G401.6 (cell line): Measurements from ENCODE around the gene SLC26A9.

ENCODE experiments used
- FAIRE-seq: peaks from 2 replicates; lab custom pipeline; 2012; peaks lifted over from hg19 to GRCh38; lab: Jason Lieb, UNC

The SLC26A9 gene

DNA sequence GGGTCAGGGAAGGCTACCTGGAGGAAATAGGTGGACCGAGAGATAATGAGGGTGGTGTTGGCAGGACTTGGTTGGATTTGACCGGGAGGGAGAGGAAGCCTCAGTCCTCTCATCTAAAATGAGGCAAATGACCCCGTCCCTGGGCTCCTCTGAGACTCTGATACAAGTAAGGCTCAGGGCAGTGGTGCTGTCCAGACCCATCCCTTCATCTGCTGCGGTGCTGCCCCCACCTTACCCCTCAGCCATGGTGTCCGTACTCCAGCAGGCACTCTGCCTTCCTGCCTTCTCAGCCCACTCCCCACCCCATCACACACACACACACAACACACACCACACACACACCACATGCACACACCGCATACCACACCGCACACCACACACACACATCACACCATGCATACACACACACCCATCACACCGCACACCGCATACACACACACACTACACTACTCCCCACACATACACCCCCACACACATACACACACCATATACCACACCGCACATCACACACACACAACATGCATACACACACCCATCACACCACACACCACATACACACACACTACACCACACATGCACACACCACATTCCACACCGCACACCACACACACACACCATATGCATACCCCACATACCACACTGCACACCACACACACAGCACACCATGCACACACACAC lies 29.4 kb upstream of the SLC26A9 start:
- no peak for FAIRE-seq

- FAIRE-seq, result no peak
These were observed 28.8 kb upstream of the SLC26A9 start for GRCh38 chr1:205972081-205972480.

DNA sequence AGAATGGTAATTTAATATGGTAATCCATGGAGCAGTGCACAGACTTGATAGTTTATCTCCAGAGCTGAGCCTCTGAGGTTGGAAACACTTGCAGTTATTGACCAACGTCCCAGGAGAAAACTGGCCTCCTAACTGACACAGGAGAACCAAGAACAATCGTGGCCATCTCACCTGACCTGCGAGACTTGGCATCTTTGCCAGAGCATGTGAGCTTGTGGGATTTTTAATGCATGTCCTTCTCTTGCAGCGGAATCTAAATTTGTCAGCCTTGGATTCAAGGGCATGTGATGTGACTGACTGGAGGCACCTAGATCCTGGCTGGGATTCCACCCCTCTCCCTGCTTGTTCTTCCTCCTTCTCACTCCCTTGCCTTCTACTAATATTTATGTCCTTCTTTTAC lies 27.8 kb upstream of the SLC26A9 start:
- no peak for FAIRE-seq

DNA sequence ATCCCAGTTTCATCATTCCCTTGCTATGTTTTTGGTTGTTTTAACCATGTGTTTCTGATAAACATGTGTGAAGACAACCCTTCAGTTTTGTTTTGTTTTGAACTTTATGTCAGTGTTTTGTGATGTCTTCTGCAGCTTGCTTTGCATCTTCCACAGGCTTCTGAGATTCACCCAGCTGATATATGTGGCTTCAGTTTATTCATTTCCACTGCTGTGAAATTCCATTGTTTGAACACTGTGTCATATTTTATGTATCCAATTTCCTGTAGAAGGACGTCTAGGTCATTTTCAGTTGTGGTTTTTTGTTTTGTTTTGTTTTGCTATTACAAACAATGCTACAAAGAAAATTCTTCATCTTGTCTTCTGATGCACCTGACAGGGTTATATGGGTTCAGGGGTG lies 27.2 kb upstream of the SLC26A9 start:
- FAIRE-seq, result no peak

- no peak for FAIRE-seq
These were observed 26.0 kb upstream of the SLC26A9 start for GRCh38 chr1:205969229-205969628.

DNA sequence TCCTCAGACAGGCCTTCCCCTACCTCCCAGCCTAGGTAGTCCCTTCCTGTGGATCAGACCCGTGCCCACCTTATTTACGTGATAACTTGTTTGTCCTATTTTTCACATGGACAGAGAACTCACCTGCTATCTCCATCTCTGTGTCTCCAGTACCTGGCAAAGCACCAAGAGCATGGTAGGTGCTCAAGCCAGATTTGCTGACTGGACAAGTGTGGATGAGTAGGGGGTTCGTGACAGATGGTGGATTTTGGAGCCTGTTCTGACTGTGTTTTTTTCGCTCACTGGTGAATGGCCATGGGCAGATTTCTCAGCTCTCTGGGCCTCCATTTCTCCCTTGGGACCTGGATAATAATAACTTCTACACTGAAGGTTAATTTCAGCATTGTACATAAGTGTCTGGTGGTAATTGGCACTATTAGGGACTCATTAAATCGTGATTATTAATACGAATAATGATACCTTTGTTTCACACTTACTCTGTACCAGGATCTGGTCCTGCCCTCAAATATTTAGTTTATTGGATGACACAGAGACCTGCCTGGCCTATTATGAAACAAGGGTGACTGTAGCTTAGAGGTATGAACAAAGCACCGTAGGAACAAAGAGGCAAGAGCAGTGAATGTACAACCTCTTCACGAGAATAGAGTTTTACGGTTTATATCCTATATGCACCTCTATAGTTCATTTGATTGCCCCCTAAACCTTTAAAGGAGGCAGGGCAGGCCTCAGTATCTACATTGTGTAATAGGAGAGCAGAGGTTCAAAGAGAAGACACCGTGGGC lies 24.5 kb upstream of the SLC26A9 start:
- no peak for FAIRE-seq

GRCh38 chr1:205965036-205965884 lies 22.0 kb upstream of the SLC26A9 start:
- FAIRE-seq, result no peak

- FAIRE-seq, result no peak
These were observed 20.3 kb upstream of the SLC26A9 start for GRCh38 chr1:205963352-205964155.

DNA sequence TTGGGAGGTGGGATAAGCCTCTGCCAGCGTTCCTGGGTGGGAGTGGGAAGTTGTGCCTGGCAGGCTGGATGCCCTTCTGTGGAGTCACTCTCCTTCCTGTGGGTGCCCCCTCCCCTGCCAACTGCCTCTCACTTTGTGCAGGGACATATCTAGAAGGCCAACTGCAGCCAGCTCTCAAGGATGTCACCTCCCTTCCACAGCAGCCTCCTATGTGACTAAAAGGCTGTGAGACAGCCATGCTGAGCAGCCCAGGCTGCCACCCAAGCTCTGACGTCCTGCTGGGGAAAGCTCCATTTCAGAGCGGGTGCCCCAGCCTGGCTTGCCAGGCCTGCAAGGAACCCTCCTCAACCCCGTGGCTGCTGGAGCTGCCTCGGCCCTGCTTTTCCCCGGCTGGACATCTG lies 19.6 kb upstream of the SLC26A9 start:
- FAIRE-seq, result no peak

- no peak for FAIRE-seq
These were observed 18.9 kb upstream of the SLC26A9 start for GRCh38 chr1:205961991-205962820.

DNA sequence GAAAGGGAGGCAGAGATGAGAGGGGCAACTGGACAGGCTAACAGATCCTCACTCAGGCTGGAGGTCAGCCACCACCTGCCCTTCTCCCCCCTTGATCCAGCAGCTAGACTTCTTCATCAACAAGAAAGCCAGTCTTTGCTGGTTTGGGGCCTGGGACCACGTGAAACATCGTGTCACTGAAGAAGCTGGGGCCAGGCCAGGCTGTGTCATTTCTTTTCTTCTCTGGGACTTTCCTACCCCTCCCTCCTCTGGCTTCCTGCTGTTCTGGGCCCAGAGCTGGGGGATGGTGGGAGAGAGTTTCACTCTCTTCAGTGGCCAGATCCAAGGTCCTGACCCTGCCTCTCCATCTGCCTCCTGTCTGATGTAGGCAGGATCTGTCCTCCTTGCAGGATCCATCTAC lies 18.1 kb upstream of the SLC26A9 start:
- no peak for FAIRE-seq

DNA sequence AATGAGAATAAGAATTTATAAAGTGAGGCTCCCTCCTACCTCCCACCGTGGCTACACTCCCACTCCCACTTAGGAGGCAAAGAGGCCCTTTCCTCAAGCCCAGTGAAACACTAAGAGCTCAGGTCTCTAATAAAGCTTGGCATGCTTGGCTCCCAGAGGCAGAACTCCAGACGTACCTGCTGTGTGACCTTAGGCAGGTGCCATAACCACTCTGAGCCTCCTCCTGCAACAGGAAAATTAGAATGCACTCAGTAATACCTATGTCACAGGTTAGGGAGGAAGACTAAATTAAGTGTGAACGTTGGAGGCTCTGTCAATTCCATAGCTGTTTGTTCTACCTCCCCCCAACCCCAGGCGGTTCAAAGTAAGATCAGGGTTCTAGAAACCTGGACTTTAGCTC lies 16.5 kb upstream of the SLC26A9 start:
- no peak for FAIRE-seq

DNA sequence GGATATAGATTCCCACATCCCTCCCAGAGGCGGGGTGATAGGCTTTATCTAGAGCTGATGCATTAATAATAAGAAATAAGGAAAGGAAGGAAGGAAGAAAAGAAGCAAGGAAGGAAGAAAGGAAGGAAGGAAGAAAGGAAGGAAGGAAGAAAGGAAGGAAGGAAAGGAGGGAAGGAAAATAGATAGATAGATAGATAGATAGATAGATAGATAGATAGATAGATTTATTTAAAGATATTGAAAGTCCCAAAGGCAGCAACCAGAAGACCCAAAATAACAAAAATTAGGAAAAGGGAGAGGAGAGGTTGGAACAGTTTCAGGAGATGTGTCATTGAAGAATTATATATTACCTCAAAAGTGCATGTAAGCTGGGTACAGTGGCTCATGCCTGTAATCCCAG lies 12.2 kb upstream of the SLC26A9 start:
- no peak for FAIRE-seq

- no peak for FAIRE-seq
These were observed 11.7 kb upstream of the SLC26A9 start for GRCh38 chr1:205954819-205955404.

GRCh38 chr1:205951746-205952145 lies 8.5 kb upstream of the SLC26A9 start:
- no peak for FAIRE-seq

- FAIRE-seq, result no peak
These were observed 7.7 kb upstream of the SLC26A9 start for GRCh38 chr1:205950826-205951549.

- no peak for FAIRE-seq
These were observed 7.0 kb upstream of the SLC26A9 start for GRCh38 chr1:205950280-205950679.

DNA sequence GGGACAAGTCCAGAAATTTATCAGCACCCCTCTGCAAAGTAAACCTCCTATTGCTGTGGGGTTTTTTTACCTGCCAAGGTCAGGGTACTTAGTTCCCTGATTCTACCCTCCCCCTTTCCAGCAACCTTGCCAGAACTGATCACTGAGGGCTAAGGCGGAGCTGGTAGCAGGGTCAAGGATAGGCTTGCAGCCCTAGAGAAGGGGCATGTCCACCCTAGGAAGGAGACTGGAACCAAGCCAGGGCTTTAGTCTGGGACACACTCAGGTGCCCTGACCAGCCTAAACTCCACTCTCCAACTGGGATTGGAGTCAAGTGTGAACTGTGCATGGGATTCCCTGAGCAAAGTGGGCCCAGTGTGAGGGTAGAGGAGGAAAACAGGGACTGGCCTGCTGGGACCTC lies 6.5 kb upstream of the SLC26A9 start:
- FAIRE-seq, result no peak

GRCh38 chr1:205948886-205949285 lies 5.6 kb upstream of the SLC26A9 start:
- FAIRE-seq, result no peak

GRCh38 chr1:205948039-205948438 lies 4.8 kb upstream of the SLC26A9 start:
- FAIRE-seq, result no peak
